Activated CD4-positive, alpha-beta memory T cell treated with anti-CD3 and anti-CD28 coated beads for 36 hours (primary cell): ENCODE results near the gene MFAP4. TPM values are rescaled to one million over a fixed set of nuclear protein-coding genes. Genes with fewer than 3 reads are reported as not detected.

Source experiments
- CTCF ChIA-PET: fragments of 350-600 bp; sonication (Branson Sonifier 250); formaldehyde crosslinking; loops from one replicate; lab custom pipeline; 2021; ENCODE audit warnings: antibody characterized with exemption, inconsistent platforms; lab: Charles Lee
- POLR2A ChIA-PET: fragments of 350-600 bp; sonication (Branson Sonifier 250); formaldehyde crosslinking; loops from one replicate; lab custom pipeline; 2021; ENCODE audit warnings: antibody characterized with exemption; lab: Charles Lee
- DNase-seq: peaks from one replicate; pipeline ENCODE4 v3.0.0-alpha.2; 2020
- H3K27ac Mint-ChIP-seq: one replicate; pipeline ENCODE4 v1.8.0; 2021; ENCODE audit warnings: mixed read lengths
- H3K27me3 Mint-ChIP-seq: one replicate; pipeline ENCODE4 v1.8.0; 2021; ENCODE audit warnings: mixed read lengths
- H3K36me3 Mint-ChIP-seq: one replicate; pipeline ENCODE4 v1.8.0; 2021; ENCODE audit warnings: mixed read lengths
- H3K4me1 Mint-ChIP-seq: one replicate; pipeline ENCODE4 v1.8.0; 2021; ENCODE audit warnings: low read depth, mixed read lengths
- H3K4me3 Mint-ChIP-seq: one replicate; pipeline ENCODE4 v1.8.0; 2021; ENCODE audit warnings: mild to moderate bottlenecking, mixed read lengths
- H3K9me3 Mint-ChIP-seq: one replicate; pipeline ENCODE4 v1.8.0; 2021; ENCODE audit warnings: mixed read lengths
- intact Hi-C: fragments of 100-400 bp; cut with micrococcal nuclease; formaldehyde crosslinking; loops from one replicate; pipeline ENCODE4 v1.15.1; 2023
- total RNA-seq, 2 experiments: library from RNA; stranded (reverse); gene quantifications; one replicate each; pipeline ENCODE4 v1.2.3, GENCODE V29; 2021

Gene MFAP4
- total RNA-seq, 2 experiments from 2014 or later, result not detected

DNA sequence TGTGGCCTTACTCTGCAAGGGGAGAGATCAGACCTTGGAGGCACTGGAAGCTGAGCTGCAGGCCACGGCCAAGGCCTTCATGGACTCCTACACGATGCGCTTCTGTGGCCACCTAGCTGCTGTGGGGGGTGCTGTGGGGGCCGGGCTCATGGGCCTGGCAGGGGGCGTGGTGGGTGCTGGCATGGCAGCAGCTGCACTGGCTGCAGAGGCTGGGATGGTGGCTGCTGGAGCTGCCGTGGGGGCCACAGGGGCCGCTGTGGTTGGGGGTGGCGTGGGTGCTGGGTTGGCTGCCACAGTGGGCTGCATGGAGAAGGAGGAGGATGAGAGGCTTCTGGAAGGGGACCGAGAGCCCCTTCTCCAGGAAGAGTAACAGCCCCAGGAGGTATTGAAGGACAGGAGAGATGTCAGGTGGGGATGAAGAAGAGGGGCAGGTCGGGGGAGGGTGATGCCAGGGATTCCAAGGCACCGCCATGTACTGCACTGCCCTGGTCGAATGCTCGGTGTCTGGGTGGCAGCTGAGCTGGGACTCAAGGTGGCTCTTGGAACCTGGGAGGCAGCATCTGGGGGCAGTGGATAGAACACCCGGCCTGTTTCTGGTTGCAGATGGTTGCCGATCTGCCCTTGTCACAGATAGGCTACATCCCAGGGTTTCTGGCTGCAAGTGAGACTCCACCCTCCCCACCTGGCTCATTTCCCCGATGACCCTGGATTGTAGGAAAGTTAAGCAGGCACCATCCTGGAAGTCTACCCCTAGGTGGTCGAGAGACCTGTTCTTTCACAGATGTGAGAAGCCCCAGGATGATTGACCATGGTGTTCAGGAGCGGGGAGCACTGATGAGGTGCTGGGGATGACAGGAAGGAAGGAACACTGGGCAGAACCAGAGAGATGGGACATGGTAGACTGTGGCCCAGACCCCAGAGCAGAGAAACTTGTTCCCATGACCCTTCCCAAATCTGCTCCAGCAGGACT lies 29.1 kb upstream of the MFAP4 start:
- H3K27ac Mint-ChIP-seq, result no peak overlapping the region
- peaks cover 2% of the 10 kb centered on the region for H3K27me3 Mint-ChIP-seq
- no peaks in the 10 kb centered on the region for H3K36me3 Mint-ChIP-seq
- no peaks in the 10 kb centered on the region for H3K9me3 Mint-ChIP-seq
- CTCF ChIA-PET, result no interaction called here
- POLR2A ChIA-PET, result no interaction called here
- intact Hi-C loops, result no loop called here
- peaks cover 17% of the 10 kb centered on the region for H3K4me1 Mint-ChIP-seq
- DNase-seq, result no peak
- H3K4me3 Mint-ChIP-seq, result no peak overlapping the region

DNA sequence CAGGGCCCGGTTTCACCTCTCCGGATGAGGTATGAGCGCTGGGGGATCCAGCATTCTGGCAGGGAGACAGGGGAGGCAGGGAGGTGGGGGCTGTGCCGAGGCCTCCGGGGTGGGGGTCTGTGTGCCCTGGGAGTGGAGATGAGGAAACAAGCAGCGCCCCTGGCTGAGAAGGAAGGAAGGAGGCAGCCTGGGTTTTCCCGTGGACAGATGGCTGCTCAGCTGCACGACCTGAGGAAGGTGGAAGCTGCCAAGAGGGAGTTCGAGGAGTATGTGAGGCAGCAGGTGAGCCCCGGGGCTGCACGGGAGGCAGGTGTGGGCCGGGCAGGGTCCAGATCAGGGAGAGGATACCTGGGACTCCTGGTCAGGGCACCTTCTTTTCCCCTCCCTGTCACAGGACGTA lies 28.3 kb upstream of the MFAP4 start:
- no peak for DNase-seq
- Mint-ChIP-seq H3K27ac (no peak overlapping the region), H3K4me3 (no peak overlapping the region), H3K4me1 (peaks cover 17% of the 10 kb centered on the region), H3K36me3 (no peaks in the 10 kb centered on the region), H3K9me3 (no peaks in the 10 kb centered on the region), H3K27me3 (peaks cover 2% of the 10 kb centered on the region)
- POLR2A ChIA-PET, result no interaction called here
- CTCF ChIA-PET, result no interaction called here
- intact Hi-C loops, result no loop called here

DNA sequence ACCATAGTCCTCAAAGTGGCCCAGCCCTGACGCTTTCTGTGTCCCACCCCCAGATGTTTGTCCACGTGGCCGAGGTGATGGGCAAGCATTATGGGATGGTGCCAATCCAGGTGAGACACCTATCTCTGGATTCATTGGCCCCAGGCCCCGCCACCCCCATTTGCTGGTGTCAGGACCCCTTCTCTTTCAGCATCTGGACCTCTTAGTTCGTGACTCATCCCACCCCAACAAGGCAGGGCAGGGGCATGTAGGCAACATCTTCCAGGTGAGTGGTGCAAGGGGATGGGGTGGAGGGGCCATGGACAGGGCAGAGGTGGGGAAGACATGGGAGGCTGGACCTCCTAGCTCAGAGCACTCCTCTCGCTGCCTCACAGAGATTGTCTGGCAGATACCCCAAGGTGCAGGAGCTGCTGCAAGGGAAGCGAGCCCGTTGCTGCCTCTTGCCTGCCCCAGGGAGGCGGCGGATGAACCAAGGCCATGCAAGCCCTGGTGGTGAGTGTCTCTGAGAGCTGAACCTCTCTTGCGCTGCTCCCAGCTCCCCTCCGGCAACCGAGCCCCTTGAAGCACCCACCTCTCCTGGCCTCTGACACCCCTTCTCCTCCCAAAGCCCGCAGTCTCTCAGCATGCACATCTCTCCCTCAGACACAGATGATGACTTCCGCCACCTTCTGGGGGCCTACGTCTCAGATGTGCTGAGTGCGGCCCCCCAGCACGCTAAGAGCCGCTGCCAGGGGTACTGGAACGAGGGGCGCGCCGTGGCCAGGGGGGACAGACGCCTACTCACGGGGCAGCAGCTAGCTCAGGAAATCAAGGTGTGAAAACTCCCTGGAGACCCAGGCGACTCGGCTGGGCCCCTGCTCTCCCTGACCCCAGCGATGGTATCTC lies 27.6 kb upstream of the MFAP4 start:
- peaks cover 17% of the 10 kb centered on the region for H3K4me1 Mint-ChIP-seq
- no peaks in the 10 kb centered on the region for H3K9me3 Mint-ChIP-seq
- CTCF ChIA-PET, result no interaction called here
- intact Hi-C loops, result no loop called here
- H3K27me3 Mint-ChIP-seq, result peaks cover 2% of the 10 kb centered on the region
- H3K27ac Mint-ChIP-seq, result no peak overlapping the region
- no peak overlapping the region for H3K4me3 Mint-ChIP-seq
- H3K36me3 Mint-ChIP-seq, result no peaks in the 10 kb centered on the region
- DNase-seq, result no peak
- POLR2A ChIA-PET, result no interaction called here

DNA sequence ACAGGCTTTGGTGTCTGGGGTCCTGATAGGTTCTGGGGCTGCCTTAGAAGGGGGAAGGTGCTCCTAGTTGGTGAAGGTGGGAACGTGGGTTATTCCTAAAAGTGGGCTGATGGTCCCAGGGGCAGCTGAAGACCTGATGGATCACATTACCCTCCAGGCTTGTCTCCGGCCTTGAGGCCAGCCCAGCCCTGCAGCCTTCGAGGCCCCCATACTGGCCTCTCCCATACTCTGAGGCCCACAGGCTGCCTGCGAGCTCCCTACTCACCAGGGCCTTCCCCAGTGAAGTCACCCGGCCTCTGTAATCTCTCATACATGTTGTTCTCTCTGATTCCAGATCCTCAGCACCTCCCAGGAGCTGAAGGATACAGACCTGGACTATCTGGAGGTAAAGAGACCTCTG lies 26.8 kb upstream of the MFAP4 start:
- no peak for DNase-seq
- ChIA-PET POLR2A (no interaction called here), CTCF (no interaction called here)
- Mint-ChIP-seq H3K27me3 (peaks cover 2% of the 10 kb centered on the region), H3K27ac (no peak overlapping the region), H3K36me3 (no peaks in the 10 kb centered on the region), H3K4me3 (no peak overlapping the region), H3K9me3 (no peaks in the 10 kb centered on the region), H3K4me1 (peaks cover 15% of the 10 kb centered on the region)
- intact Hi-C loops, result no loop called here

DNA sequence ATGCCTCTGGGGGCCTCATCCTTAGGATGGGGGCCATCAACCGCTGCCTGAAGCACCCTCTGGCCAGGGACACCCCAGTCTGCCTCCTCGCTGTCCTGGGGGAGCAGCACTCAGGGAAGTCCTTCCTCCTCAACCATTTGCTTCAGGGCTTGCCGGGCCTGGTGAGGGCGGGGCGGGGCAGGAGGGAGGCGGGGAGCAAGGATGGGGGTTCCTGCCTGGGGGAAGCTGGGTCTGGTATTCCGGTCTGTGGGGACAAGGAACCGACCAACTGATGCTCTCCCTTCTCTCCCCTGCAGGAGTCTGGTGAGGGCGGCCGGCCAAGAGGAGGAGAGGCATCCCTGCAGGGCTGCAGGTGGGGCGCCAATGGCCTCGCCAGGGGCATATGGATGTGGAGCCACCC lies 26.0 kb upstream of the MFAP4 start:
- no peaks in the 10 kb centered on the region for H3K36me3 Mint-ChIP-seq
- DNase-seq, result no peak
- peaks cover 7% of the 10 kb centered on the region for H3K4me1 Mint-ChIP-seq
- CTCF ChIA-PET, result no interaction called here
- H3K27ac Mint-ChIP-seq, result no peak overlapping the region
- intact Hi-C loops, result no loop called here
- H3K9me3 Mint-ChIP-seq, result no peaks in the 10 kb centered on the region
- H3K4me3 Mint-ChIP-seq, result no peak overlapping the region
- POLR2A ChIA-PET, result no interaction called here
- peaks cover 2% of the 10 kb centered on the region for H3K27me3 Mint-ChIP-seq

DNA sequence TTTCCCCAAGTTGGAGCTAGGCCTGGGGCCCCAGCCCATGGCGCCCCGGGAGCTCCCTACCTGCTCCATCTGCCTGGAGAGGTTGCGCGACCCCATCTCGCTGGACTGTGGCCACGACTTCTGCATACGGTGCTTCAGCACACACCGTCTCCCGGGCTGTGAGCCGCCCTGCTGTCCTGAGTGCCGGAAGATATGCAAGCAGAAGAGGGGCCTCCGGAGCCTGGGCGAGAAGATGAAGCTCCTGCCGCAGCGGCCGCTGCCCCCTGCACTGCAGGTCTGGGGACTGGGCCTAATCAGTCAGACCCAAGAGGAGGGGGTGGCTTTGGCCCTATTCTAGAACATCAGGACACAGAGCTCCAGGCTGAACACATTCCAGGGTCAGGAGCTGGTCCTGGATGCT lies 25.5 kb upstream of the MFAP4 start:
- Mint-ChIP-seq H3K27me3 (peaks cover 2% of the 10 kb centered on the region), H3K36me3 (no peaks in the 10 kb centered on the region), H3K9me3 (no peaks in the 10 kb centered on the region), H3K4me1 (peaks cover 2% of the 10 kb centered on the region), H3K27ac (no peak overlapping the region), H3K4me3 (no peak overlapping the region)
- ChIA-PET POLR2A (no interaction called here), CTCF (no interaction called here)
- intact Hi-C loops, result no loop called here
- no peak for DNase-seq

DNA sequence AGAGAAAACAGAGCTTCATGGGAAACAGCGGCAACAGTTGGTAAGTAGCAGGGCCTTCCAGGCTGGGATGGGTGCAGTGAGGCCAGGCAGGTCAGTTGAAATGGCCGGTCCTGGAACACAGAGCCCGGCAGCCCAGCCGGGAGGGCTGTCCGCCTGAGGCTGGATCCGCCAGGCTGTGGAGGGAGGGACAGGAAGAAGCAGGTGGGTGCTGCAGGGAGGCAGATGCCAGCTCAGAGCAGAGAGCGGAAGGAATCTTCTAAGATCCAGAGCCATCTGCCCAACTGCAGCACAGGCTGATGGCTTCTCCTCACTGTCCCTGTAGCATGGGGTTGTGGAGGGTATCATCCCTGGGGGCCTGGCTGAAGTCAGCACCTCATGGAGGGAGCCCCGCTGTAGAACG lies 24.6 kb upstream of the MFAP4 start:
- H3K9me3 Mint-ChIP-seq, result no peaks in the 10 kb centered on the region
- CTCF ChIA-PET, result interaction anchor here (1.2 kb wide), 1 partner anchor 49 kb away, joined by 4 read pairs; the partner anchor contains the start of gene B9D1
- POLR2A ChIA-PET, result no interaction called here
- no peak overlapping the region for H3K4me3 Mint-ChIP-seq
- H3K36me3 Mint-ChIP-seq, result no peaks in the 10 kb centered on the region
- H3K4me1 Mint-ChIP-seq, result no peaks in the 10 kb centered on the region
- DNase-seq, result no peak
- intact Hi-C loops, result no loop called here
- no peak overlapping the region for H3K27ac Mint-ChIP-seq
- peaks cover 2% of the 10 kb centered on the region for H3K27me3 Mint-ChIP-seq

DNA sequence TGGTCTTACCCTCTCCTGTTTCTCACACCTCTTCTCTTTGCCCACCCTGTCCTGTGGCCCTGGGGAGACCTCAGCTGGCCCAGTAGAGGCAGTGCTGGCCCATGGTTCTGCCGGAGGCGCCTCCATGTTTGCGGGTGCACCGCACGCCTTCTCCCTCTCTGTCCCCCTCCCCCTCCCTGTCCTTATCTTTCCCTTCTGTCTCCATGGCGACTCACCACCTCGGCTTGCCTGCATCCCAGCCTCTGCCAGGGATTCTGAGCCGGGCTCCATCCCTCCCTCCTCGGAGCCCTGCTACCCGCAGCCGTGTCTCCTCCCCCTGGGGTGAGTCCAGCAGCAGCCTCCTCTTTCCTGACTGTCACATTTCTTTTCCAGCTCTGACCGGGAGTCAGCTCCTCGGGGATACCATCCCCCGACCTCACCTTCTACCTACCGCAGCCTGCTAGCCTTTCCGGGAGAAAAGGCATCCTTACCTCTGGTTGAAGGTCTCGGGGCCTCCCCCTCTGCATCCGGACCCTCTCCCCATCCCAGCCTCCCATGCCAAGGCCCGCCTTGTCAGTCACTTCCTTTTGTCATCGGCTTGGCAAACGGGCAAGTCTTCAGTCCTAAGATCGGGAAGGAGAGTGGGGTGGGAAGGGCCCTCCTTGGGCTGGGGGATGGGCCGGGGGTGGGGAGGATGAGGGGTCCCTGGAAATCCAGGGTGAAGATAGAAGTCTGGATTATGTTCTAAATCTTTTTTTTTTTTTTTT lies 24.1 kb upstream of the MFAP4 start, which contains the start of gene RNF112:
TSS of gene RNF112 (plus strand) at position 358 of the 746 bp plus-strand sequence. CDS start at position 535, 177 bp downstream.
- POLR2A ChIA-PET, result no interaction called here
- peaks cover 2% of the 10 kb centered on the region for H3K27me3 Mint-ChIP-seq
- CTCF ChIA-PET, result interaction anchor here (1.2 kb wide), 1 partner anchor 48 kb away, joined by 4 read pairs; the partner anchor contains the start of gene B9D1
- no peaks in the 10 kb centered on the region for H3K4me1 Mint-ChIP-seq
- intact Hi-C loops, result no loop called here
- DNase-seq, result no peak
- no peaks in the 10 kb centered on the region for H3K36me3 Mint-ChIP-seq
- no peaks in the 10 kb centered on the region for H3K9me3 Mint-ChIP-seq
- H3K27ac Mint-ChIP-seq, result no peak within 1 kb of the TSS
- no peak within 1 kb of the TSS for H3K4me3 Mint-ChIP-seq

DNA sequence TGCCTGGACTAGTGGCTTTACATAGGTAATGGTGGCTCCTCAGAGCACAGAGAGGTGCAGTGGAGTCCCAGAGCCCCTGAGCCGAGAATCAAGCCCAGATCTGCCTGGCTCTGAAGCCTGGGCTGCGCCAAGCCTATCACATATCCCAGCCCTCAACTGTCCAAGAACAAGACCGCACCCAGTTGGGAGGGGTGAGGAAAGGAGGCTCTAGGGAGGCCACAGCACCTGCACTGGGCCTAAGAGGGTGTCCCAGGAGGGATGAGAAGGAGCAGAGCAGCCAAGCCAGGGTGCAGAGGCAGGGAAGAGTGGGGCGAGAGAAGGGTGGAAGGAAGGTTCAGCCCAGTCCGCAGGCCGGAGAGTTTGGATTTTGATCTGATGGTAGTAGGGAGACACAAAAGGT lies 23.1 kb upstream of the MFAP4 start:
- H3K27me3 Mint-ChIP-seq, result peaks cover 2% of the 10 kb centered on the region
- intact Hi-C loops, result no loop called here
- no peak for DNase-seq
- H3K27ac Mint-ChIP-seq, result no peak overlapping the region
- H3K36me3 Mint-ChIP-seq, result no peaks in the 10 kb centered on the region
- no peak overlapping the region for H3K4me3 Mint-ChIP-seq
- POLR2A ChIA-PET, result no interaction called here
- no peaks in the 10 kb centered on the region for H3K9me3 Mint-ChIP-seq
- CTCF ChIA-PET, result no interaction called here
- no peaks in the 10 kb centered on the region for H3K4me1 Mint-ChIP-seq

DNA sequence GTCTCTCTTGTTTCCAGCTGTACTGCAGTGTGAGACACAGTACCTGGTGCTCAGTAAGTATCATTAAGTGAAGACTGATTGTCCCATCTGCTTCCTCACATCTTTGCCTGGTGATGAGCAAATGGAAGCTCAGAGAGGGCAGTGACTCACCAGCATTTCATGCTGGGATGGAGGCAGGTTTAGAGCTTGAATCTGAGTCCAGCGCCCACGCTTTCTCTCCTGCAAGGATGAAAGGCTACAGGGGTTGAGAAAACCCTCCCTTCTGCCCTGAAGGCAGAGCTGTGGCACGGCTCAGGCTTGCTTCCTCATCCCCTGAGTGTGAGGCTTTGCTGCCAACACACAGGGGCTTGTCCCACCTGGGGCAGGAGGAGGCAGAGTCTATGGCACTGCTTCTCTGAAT lies 22.5 kb upstream of the MFAP4 start:
- Mint-ChIP-seq H3K27me3 (peaks cover 2% of the 10 kb centered on the region), H3K4me1 (no peaks in the 10 kb centered on the region), H3K36me3 (no peaks in the 10 kb centered on the region), H3K4me3 (no peak overlapping the region), H3K27ac (no peak overlapping the region), H3K9me3 (no peaks in the 10 kb centered on the region)
- ChIA-PET CTCF (no interaction called here), POLR2A (no interaction called here)
- peak; percentile 35 for DNase-seq
- intact Hi-C loops, result no loop called here

DNA sequence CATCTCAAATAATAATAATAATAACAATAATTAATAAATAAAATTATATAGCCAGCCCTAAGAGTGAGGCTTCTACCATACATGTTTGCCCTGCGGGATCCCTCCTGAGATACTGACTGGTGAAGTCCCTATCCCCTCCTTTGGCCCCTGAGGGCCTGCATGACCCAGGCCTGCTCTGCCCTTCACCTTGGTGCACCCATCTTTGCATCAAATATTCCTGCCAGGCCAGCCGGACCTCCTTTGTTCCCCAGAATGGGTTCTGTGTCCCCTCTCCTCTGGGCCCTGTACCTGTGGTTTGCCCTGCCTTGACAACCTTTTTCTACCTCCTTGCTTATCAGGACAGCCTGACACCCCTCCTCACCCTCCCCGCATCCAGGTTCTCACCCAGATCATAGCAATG lies 22.1 kb upstream of the MFAP4 start:
- Mint-ChIP-seq H3K36me3 (no peaks in the 10 kb centered on the region), H3K27ac (no peak overlapping the region), H3K27me3 (peaks cover 2% of the 10 kb centered on the region), H3K9me3 (no peaks in the 10 kb centered on the region), H3K4me1 (no peaks in the 10 kb centered on the region), H3K4me3 (no peak overlapping the region)
- no peak for DNase-seq
- CTCF ChIA-PET, result no interaction called here
- intact Hi-C loops, result no loop called here
- POLR2A ChIA-PET, result no interaction called here

DNA sequence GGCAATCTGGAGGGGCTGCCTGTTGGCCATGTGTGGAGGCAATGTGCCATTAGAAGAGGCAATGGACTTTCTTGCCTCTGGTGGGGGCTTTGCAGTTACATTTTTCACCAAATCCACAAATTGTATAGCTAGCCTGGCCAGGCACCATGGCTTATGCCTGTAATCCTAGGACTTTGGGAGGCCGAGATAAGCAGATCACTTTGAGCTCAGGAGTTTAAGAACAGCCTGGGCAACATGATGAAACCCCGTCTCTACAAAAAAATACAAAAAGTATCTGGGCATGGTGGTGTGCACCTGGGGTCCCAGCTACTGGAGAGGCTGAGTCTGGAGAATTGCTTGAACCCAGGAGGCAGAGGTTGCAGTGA lies 21.3 kb upstream of the MFAP4 start:
- Mint-ChIP-seq H3K27ac (no peak overlapping the region), H3K36me3 (no peaks in the 10 kb centered on the region), H3K9me3 (no peaks in the 10 kb centered on the region), H3K4me1 (no peaks in the 10 kb centered on the region), H3K27me3 (peaks cover 2% of the 10 kb centered on the region), H3K4me3 (no peak overlapping the region)
- intact Hi-C loops, result no loop called here
- ChIA-PET CTCF (no interaction called here), POLR2A (no interaction called here)
- no peak for DNase-seq
